Activated naive CD4-positive, alpha-beta T cell treated with anti-CD3 and anti-CD28 coated beads, Interleukin-2, amount 50 U/mL, for 72 hours (primary cell): ENCODE data around the gene PIK3CG. TPM values are rescaled to one million over a fixed set of nuclear protein-coding genes. Genes with fewer than 3 reads are reported as not detected.
"Not testable (repeated sequence)": the region's sequence is repeated elsewhere in the genome, so short reads cannot be mapped to it uniquely, and the experiment has no call there.

Experiments
- ATAC-seq, 2 donors: fragments of 150-1000 bp; cut with Tn5 transposase; 2 replicates each; pipeline ENCODE4 v1.10.0; 2021; ENCODE audit warnings: mild to moderate bottlenecking in 2 of 2, moderate library complexity in 2 of 2
- DNase-seq, 2 donors: peaks; one replicate each; pipeline ENCODE4 v3.0.0; 2021 to 2022; ENCODE audit warnings: low spot score in 2 of 2
- H3K27ac Mint-ChIP-seq, 2 donors: one replicate each; pipeline ENCODE4 v1.8.0; 2022; ENCODE audit warnings: mild to moderate bottlenecking in 2 of 2, mixed read lengths in 2 of 2
- H3K36me3 Mint-ChIP-seq, 2 donors: one replicate each; pipeline ENCODE4 v1.8.0; 2022; ENCODE audit warnings: mixed read lengths in 2 of 2
- H3K9me3 Mint-ChIP-seq, 2 donors: one replicate each; pipeline ENCODE4 v1.8.0; 2022; ENCODE audit warnings: mixed read lengths in 2 of 2
- total RNA-seq, 2 donors: library from RNA; stranded (reverse); gene quantifications; one replicate each; pipeline ENCODE4 v1.2.3, GENCODE V29; 2022

Gene PIK3CG
- total RNA-seq, 2 donors from 2014 or later = 7.2 to 17.3 TPM

DNA sequence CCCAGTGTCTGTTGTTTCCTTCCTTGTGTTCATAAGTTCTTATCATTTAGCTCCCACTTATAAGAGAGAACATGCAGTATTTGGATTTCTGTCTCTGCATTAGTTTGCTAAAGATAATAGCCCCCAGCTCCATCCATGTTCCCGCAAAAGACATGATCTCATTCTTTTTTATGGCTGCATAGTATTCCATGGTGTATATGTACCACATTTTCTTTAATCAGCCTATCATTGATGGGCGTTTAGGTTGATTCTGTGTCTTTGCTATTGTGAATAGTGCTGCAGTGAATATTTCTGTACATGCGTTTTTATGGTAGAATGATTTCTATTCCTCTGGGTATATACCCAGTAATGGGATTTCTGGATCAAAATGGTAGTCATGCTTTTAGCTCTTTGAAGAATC is 32.5 kb downstream of the PIK3CG start:
- H3K36me3 Mint-ChIP-seq = peaks cover 34 to 45% of the 10 kb centered on the region in 2 donors
- not testable (repeated sequence) for H3K27ac Mint-ChIP-seq, DNase-seq, ATAC-seq
- H3K9me3 Mint-ChIP-seq = peaks cover 12 to 13% of the 10 kb centered on the region in 2 donors

DNA sequence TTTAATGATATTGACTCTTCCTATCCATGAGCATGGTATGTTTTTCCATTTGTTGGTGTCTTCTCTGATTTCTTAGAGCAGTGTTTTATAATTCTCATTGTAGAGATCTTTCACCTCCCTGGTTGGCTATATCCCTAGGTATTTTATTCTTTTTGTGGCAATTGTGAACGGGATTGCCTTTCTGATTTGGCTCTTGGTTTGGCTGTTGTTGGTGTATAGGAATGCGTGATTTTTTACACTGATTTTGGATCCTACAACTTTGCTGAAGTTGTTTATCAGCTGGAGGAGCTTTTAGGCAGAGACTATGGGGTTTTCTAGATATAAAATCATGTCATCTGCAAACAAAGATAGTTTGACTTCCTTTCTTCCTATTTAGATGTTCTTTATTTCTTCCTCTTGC is 33.9 kb downstream of the PIK3CG start:
- Mint-ChIP-seq H3K36me3 (peaks cover 34 to 43% of the 10 kb centered on the region in 2 donors), H3K9me3 (peaks cover 12 to 13% of the 10 kb centered on the region in 2 donors)
- not testable (repeated sequence) for H3K27ac Mint-ChIP-seq, ATAC-seq, DNase-seq

DNA sequence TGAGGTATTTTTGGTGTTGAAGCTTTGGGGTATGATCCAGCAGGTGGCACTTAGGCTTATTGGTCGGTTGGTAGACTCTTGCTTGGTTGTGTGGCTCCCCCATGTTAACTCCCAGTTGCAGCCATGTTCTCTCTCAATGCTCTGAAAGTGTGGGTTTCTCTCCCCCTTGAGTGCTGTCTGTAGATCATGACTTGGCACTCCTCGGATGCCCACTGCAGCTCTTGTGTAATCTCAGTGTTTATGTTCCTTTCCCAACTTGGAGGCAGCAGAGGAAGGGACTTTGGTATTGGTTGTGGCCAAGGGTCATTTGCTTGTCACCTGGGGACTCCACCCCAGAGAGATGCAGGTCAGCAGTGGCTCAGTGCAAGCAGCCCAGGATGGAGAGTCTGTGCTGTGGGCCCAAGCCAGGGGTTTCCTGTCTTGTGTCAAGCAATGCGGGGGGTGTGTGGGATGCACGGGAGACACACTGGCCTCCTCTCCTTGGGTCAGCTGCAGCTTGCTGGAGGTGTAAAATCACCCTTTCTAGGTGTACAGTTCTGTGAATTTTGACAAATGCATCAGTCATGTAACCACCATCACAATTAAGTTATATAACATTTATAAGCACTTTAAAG is 36.9 kb downstream of the PIK3CG start:
- Mint-ChIP-seq H3K9me3 (peaks cover 12 to 13% of the 10 kb centered on the region in 2 donors), H3K36me3 (peaks cover 34 to 36% of the 10 kb centered on the region in 2 donors), H3K27ac (peak overlapping the region; percentile 15 to 65)
- no peak for ATAC-seq
- DNase-seq = no peak

DNA sequence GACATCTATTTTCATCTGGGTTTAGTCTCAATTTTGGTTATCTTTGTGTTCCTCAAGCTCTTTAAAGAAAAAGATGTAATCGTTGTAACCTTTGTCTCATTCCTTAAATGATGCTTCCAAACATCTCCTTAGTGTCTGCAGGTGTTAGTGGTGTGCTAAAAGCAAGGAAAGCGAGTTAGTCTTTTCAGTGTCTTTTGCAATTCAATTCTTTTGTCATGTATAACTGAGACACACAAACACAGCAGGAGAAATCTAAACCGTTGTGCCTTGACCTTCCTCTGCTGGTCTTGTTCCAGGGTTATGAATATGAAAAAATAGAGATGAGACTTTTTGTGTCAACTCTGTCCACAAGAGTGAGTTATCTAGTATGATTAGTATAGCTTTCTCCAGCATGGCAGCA is 40.7 kb downstream of the PIK3CG start:
- no peak for DNase-seq
- no peak for ATAC-seq
- H3K36me3 Mint-ChIP-seq = peaks cover 13 to 14% of the 10 kb centered on the region in 2 donors

DNA sequence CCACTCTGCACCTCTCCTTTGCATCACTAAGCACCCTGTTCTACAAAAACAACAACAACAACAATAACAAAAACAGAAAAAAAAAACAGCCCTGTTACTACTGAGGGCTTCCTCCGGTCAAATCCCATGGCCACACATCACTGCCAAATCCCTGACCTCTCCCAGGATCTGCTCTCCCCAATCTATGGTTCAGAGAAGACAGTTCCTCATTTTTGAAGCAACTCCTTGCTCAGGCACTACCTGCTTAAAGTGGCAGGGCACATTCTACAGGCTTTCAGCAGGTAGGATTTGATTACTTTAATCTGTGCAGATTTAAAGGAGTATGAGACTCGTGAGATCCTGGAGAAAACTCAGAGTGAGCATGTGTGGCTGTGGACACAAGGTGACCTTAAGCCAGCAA is 46.9 kb downstream of the PIK3CG start:
- Mint-ChIP-seq H3K9me3 (no peaks in the 10 kb centered on the region), H3K36me3 (peaks cover 0 to 4% of the 10 kb centered on the region in 2 donors), H3K27ac (no peak overlapping the region)
- DNase-seq (no peak), ATAC-seq (no peak)

More for the DNA sequence above, 40.7 kb downstream of the PIK3CG start:
- Mint-ChIP-seq H3K9me3 (peaks cover 0 to 3% of the 10 kb centered on the region in 2 donors), H3K27ac (peak overlapping the region in 1 of 2 donors; percentile 1)

DNA sequence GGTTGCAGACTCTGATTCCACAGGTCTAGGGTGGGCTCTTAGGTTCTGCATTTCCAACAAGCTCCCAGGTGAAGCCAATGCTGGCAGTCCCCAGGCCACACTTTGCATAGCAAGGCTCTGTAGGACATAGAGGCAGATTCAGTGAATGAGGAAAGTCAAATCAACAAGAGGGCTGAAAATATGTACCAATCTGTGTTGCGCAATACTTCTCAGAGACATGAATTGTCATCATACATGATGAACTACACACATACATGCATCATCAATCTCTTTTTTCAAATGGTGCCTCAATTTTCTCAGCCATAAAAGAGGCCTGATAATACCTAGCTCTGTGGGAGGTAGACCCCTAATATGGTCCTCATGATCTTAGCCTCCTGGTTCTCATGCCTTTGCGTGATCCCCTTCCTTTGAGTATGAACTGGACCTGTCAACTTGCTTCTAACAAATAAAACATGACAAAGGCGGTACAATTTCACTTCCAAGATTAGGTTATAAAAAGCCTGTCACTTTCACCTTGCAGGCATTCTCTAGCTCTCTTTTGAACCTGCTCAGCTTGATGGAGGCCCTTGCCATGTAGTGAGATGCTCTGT is 49.0 kb downstream of the PIK3CG start:
- peaks cover 0 to 10% of the 10 kb centered on the region in 2 donors for H3K36me3 Mint-ChIP-seq
- H3K27ac Mint-ChIP-seq = no peak overlapping the region
- no peaks in the 10 kb centered on the region for H3K9me3 Mint-ChIP-seq
- ATAC-seq (no peak), DNase-seq (no peak)

DNA sequence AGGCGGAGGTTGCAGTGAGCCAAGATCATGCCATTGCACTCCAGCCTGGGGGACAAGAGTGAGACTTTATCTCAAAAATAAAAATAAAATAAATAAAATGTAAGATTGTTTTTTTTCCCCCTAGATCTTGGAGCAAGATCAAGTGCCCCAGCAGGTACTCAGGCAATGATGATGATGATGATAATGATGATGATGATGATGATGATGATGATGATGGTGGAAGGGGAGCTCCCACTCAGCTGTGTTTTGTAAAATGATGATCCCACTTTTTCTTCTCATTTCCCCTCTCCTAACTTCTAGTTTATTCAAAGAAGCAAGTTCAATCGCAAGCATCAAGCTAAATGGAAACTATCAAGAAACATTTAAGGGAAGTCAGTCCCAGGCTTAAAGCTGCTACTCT is 50.3 kb downstream of the PIK3CG start:
- H3K27ac Mint-ChIP-seq = no peak overlapping the region
- DNase-seq (no peak), ATAC-seq (no peak)
- peaks cover 7 to 21% of the 10 kb centered on the region in 2 donors for H3K36me3 Mint-ChIP-seq
- peaks cover 6 to 10% of the 10 kb centered on the region in 2 donors for H3K9me3 Mint-ChIP-seq

DNA sequence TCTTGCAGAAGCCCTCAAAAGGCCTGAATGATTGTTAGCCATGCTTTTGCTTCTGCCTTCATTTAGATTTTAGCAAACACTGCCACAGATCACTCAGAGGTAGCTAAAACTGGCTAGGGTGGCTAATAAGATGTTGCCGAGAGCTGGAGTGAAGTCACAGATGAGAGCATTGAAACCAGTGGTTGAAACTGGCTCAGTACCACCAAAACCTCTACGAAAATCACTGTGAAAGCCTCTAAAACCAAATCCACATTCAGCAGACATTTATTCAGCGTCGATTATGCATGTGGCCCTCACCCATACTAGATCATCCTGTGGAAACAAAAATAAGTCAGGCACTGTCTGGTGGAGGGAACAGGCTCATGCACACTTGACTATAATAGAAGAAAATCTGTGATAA is 50.8 kb downstream of the PIK3CG start:
- no peak for DNase-seq
- Mint-ChIP-seq H3K36me3 (peaks cover 7 to 25% of the 10 kb centered on the region in 2 donors), H3K27ac (no peak overlapping the region), H3K9me3 (peaks cover 6 to 12% of the 10 kb centered on the region in 2 donors)
- ATAC-seq = peak; percentile 90 to 97

DNA sequence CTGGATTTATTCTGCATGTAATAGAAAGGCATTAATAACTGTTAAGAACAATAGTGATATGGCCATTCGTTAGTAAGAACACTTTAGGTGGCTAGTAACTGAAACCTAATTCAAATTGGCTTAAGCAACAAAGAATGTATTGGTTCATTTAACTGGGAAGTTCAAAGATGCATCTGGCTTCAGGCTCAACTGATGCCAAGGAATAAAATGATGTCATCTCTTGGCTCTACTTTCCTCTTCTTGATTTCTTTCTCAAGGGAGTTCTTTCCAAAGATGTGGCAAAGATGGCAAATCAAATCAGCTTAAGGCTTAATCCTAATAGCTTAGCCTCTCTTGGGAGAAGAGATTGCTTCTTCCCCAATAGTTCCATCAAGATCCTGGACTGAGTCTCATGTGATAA is 51.6 kb downstream of the PIK3CG start:
- H3K9me3 Mint-ChIP-seq = peaks cover 8 to 18% of the 10 kb centered on the region in 2 donors
- H3K36me3 Mint-ChIP-seq = peaks cover 9 to 33% of the 10 kb centered on the region in 2 donors
- no peak for ATAC-seq
- no peak overlapping the region for H3K27ac Mint-ChIP-seq
- no peak for DNase-seq

DNA sequence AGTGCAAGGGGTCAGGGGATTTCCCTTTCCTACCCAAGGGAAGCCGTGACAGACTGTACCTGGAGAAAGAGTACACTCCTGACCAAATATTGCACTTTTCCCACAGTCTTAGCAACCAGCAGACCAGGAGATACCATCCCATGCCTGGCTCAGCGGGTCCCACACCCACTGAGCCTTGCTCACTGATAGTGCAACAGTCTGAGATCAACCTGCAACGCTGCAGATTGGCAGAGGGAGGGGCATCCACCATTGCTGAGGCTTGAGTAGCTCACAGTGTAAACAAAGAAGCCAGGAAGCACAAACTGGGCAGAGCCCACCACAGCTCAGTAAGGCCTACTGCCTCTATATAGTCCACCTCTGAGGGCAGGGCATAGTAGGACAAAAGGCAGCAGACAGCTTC is 53.9 kb downstream of the PIK3CG start:
- no peak for DNase-seq
- Mint-ChIP-seq H3K9me3 (peaks cover 14 to 24% of the 10 kb centered on the region in 2 donors), H3K36me3 (peaks cover 15 to 50% of the 10 kb centered on the region in 2 donors), H3K27ac (no peak overlapping the region)
- no peak for ATAC-seq

DNA sequence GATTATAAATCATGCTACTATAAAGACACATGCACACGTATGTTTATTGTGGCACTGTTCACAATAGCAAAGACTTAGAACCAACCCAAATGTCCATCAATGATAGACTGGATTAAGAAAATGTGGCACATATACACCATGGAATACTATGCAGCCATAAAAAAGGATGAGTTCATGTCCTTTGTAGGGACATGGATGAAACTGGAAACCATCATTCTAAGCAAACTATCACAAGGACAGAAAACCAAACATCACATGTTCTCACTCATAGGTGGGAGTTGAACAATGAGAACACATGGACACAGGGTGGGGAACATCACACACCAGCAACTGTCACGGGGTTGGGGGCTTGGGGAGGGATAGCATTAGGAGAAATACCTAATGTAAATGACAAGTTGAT is 59.4 kb downstream of the PIK3CG start:
- not testable (repeated sequence) for DNase-seq, ATAC-seq, H3K27ac Mint-ChIP-seq
- Mint-ChIP-seq H3K36me3 (peaks cover 21 to 42% of the 10 kb centered on the region in 2 donors), H3K9me3 (peaks cover 18 to 26% of the 10 kb centered on the region in 2 donors)

DNA sequence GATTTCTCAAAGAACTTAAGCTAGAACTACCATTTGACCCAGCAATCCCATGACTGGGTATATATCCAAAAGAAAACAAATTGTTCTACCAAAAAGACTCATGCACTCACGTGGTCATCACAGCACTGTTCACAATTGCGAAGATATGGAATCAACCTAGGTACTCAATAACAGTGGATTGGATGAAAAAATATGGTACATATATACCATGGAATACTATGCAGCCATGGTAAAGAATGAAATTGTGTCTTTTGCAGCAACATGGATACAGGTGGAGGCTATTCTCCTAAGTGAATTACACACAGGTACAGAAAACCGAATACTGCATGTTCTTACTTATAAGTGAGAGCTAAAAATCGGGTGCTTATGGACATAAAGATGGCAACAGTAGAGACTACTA is 61.8 kb downstream of the PIK3CG start:
- Mint-ChIP-seq H3K27ac (no peak overlapping the region), H3K36me3 (peaks cover 10 to 20% of the 10 kb centered on the region in 2 donors), H3K9me3 (peaks cover 7% of the 10 kb centered on the region in 2 donors)
- no peak for DNase-seq
- no peak for ATAC-seq

DNA sequence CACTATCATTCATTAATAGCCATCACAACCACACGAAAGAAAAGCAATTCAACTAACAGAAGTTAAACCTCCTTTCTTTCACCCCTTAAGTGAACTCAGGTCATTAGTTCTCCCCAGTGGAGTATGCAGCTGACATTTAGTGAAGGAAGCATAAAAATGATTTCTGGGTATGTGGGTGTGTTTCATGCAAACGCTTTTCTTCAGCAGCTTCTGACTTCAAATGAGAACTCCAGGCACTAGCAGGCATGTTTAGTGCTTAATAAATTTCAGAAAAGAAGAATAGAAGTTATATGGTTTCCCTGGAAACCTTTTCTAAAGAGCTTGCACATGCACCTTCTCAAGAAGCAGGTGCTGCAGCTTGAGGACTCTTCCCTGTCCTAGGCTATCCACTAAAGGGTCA is 62.5 kb downstream of the PIK3CG start:
- Mint-ChIP-seq H3K9me3 (peaks cover 4% of the 10 kb centered on the region in 2 donors), H3K36me3 (peaks cover 6 to 13% of the 10 kb centered on the region in 2 donors), H3K27ac (no peak overlapping the region)
- DNase-seq (no peak), ATAC-seq (no peak)

DNA sequence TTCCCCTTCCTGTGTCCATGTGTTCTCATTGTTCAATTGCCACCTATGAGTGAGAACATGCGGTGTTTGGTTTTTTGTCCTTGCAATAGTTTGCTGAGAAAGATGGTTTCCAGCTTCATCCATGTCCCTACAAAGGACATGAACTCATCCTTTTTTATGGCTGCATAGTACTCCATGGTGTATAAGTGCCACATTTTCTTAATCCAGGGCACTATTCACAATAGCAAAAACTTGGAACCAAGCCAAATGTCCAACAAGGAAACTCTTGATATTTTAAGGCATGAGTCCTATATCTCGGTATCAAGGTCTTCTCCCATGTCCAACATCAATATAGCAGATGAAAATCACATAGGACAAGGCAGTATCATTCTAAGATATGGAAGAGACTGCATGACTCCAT is 64.5 kb downstream of the PIK3CG start:
- not testable (repeated sequence) for ATAC-seq, DNase-seq, H3K27ac Mint-ChIP-seq, H3K36me3 Mint-ChIP-seq, H3K9me3 Mint-ChIP-seq

DNA sequence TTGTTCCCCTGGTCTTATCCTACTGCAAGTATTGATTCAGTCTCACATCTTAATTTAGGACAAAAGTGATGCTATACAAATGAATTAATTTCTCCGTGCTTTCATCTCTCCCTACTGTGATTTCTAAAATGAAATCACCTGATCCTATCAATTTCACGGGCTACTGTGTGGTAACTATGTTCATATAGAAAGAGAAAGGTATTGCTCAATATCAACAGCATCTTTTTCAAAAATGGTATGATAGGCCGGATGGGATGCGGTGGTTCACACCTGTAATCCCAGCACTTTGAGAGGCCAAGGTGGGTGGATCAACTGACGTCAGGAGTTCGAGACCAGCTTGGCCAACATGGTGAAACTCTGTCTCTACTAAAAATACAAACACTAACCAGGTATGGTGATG is 71.2 kb downstream of the PIK3CG start:
- no peaks in the 10 kb centered on the region for H3K9me3 Mint-ChIP-seq
- H3K36me3 Mint-ChIP-seq = no peaks in the 10 kb centered on the region
- H3K27ac Mint-ChIP-seq = no peak overlapping the region
- DNase-seq (no peak), ATAC-seq (no peak)

DNA sequence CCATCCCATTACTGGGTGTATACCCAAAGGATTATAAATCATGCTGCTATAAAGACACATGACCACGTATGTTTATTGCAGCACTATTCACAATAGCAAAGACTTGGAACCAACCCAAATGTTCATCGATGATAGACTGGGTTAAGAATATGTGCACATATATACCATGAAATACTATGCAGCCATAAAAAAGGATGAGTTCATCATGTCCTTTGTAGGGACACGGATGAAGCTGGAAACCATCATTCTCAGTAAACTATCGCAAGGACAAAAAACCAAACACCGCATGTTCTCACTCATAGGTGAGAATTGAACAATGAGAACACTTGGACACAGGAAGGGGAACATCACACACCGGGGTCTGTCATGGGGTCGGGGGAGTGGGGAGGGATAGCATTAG is 73.0 kb downstream of the PIK3CG start:
- H3K9me3 Mint-ChIP-seq, ATAC-seq: not testable (repeated sequence)

DNA sequence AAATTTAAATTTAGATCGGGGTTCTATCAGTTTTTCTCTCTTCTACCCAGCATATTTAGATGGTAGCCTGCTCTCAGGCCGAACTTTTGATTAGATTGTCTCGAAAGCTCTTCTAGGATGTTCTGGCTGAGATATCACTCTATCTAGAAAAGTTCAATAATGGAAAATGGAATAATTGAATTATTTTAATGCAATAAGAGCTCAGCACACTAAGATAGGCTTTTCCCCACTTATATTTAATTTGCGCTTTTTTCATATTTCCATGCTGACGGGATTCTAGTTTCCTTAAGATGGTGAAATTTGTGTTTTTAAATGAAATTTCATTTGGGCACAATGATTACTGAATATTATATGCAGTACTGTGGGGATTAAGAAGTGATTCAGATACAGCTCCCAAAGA is 73.7 kb downstream of the PIK3CG start:
- Mint-ChIP-seq H3K27ac (no peak overlapping the region), H3K9me3 (no peaks in the 10 kb centered on the region), H3K36me3 (no peaks in the 10 kb centered on the region)
- DNase-seq (no peak), ATAC-seq (no peak)

More for the DNA sequence above, 73.0 kb downstream of the PIK3CG start:
- not testable (repeated sequence) for H3K27ac Mint-ChIP-seq, H3K36me3 Mint-ChIP-seq, DNase-seq
